ENCODE measurements around the gene ZNF710. TPM values are rescaled to one million over a fixed set of nuclear protein-coding genes. Genes with fewer than 3 reads are reported as not detected.

The ZNF710 gene
- total RNA-seq, 1 experiment from 2014 or later: 6.3 TPM

DNA sequence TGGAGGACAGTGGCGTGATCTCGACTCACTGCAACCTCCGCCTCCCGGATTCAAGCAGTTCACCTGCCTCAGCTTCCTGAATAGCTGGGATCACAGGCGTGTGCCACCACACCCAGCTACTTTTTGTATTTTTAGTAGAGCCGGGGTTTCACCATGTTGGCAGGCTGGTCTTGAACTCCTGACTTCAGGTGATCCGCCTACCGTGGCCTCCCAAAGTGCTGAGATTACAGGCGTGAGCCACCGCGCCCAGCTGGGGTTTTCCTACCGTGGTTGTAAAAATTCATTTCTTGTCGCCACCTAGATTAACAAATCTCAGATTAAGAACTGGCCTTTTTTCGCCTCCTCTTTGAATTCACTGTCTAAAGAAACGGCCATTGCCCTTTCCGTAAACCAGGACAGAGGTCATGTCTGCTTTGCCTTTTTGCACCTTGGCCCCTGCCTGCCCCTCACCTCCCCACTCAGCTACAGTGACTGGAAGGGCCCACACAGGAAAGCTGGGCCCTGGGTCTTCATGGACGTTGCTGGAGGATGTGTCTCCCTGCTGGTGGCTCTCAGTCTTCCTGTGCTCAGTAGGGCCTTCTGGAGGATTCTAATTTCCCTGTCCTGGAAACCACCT is 17.2 kb downstream of the ZNF710 start:
- Histone ChIP-seq H3K27ac (no peak overlapping the region), H3K36me3 (no peaks in the 10 kb centered on the region)

GRCh38 chr15:90019611-90020010 is 18.5 kb downstream of the ZNF710 start:
- Histone ChIP-seq H3K36me3 (no peaks in the 10 kb centered on the region), H3K27ac (no peak overlapping the region), H3K4me1 (no peaks in the 10 kb centered on the region), H3K27me3 (no peaks in the 10 kb centered on the region), H3K4me3 (no peak overlapping the region), H3K9me3 (replicated peaks) (no peaks in the 10 kb centered on the region)
- DNase-seq: no peak

More for the DNA sequence above, 17.2 kb downstream of the ZNF710 start:
- H3K27me3 ChIP-seq: no peaks in the 10 kb centered on the region
- H3K9me3 ChIP-seq (replicated peaks): no peaks in the 10 kb centered on the region
- H3K4me1 ChIP-seq: no peaks in the 10 kb centered on the region
- no peak for DNase-seq
- H3K4me3 ChIP-seq: no peak overlapping the region

DNA sequence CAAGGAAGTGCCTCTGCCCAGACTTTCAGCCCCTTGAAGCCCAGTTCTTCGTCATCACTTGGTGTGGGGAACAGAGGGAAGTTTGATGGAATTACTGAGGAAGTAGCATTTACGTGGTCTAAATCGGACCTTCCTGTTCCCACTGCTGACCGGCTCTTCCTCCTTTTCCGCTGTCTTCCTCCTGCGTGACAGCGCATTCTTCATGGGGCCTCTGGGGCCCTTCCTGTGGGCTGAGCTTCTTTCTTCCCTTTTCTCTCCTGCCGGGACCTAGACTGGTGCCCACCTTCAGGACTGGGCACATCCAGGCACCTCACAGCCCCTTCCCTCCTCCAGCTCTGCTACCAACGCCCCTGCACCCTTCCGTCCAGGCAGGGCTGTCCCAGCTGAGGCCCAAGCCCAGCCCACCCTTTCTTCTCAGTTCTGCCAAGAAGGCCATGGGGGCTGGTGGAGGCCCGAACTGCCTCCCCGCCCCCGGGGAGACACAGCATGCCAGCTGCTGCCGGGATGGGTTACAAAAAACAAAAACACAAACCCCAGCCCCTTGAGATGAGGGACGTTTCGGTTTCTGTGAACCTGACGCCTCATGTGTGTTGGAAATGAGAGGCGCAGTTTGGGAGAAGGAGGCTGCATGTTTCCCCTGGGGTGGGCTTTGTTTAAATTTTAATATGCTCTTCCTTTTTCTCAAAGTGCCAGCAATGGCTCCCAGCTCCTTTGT is 19.1 kb downstream of the ZNF710 start:
- H3K4me3 ChIP-seq: no peak overlapping the region
- H3K9me3 ChIP-seq (replicated peaks): no peaks in the 10 kb centered on the region
- DNase-seq: no peak
- no peaks in the 10 kb centered on the region for H3K4me1 ChIP-seq
- no peak overlapping the region for H3K27ac ChIP-seq
- no peaks in the 10 kb centered on the region for H3K36me3 ChIP-seq
- H3K27me3 ChIP-seq: no peaks in the 10 kb centered on the region

DNA sequence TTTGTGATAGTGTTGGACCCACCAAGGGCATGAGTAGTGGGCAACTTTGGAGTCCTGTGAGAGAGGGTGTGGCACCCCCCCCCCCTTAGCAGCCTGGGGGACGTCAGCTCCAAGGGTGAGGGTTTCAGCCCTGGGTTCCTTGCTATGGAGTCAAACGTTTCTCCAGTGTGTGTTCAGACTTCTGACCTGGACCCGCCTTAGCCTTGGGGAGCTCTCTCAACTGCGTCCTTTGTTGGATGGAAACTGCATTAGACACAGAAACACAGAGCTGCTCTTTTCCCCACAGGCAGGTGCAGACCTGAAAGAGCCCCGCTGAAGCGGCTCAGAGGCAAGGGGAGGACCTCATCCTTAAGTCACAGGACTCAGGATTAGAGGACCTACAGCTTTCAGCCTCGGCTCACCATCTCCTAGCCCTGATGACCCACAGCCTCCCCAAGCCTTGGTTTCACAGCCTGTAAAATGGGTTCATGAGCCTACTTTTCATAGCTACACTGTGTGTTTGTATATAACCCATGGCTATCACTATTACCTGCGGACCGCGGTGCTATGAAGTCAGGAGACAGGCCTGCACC is 19.9 kb downstream of the ZNF710 start:
- H3K27me3 ChIP-seq: no peaks in the 10 kb centered on the region
- H3K27ac ChIP-seq: no peak overlapping the region
- H3K9me3 ChIP-seq (replicated peaks): no peaks in the 10 kb centered on the region
- H3K4me1 ChIP-seq: no peaks in the 10 kb centered on the region
- no peak for DNase-seq
- H3K4me3 ChIP-seq: no peak overlapping the region
- H3K36me3 ChIP-seq: no peaks in the 10 kb centered on the region

DNA sequence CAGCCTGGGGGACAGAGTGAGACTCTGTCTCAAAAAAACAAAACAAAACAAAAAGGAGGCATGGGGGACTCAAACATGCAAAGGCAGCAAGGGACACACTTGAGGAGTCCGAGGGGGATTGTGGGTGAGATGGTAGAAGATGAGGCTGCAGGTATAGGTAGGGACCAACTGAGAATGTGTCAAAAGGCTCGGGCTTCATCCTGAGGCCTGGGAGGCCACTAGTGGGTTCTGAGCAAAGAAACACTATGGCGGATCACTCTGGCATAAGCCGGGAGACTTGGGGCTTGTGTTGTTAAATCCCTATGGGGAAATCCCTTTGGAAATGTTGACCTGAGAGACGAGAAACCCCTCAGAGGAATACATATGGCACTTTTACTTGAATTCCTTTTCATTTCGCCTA is 21.2 kb downstream of the ZNF710 start:
- DNase-seq: no peak
- no peaks in the 10 kb centered on the region for H3K36me3 ChIP-seq
- H3K27me3 ChIP-seq: no peaks in the 10 kb centered on the region
- H3K27ac ChIP-seq: no peak overlapping the region
- no peaks in the 10 kb centered on the region for H3K4me1 ChIP-seq
- H3K4me3 ChIP-seq: no peak overlapping the region
- H3K9me3 ChIP-seq (replicated peaks): no peaks in the 10 kb centered on the region

GRCh38 chr15:90022905-90023700 is 22.0 kb downstream of the ZNF710 start:
- no peak overlapping the region for H3K27ac ChIP-seq

GRCh38 chr15:90024406-90024805 is 23.3 kb downstream of the ZNF710 start:
- no peak overlapping the region for H3K4me3 ChIP-seq
- H3K27ac ChIP-seq: no peak overlapping the region
- H3K9me3 ChIP-seq (replicated peaks): no peaks in the 10 kb centered on the region
- H3K36me3 ChIP-seq: no peaks in the 10 kb centered on the region
- no peaks in the 10 kb centered on the region for H3K27me3 ChIP-seq
- no peak for DNase-seq
- no peaks in the 10 kb centered on the region for H3K4me1 ChIP-seq

More at GRCh38 chr15:90022905-90023700, 22.0 kb downstream of the ZNF710 start:
- no peak overlapping the region for H3K4me3 ChIP-seq
- H3K4me1 ChIP-seq: no peaks in the 10 kb centered on the region
- DNase-seq: no peak
- H3K9me3 ChIP-seq (replicated peaks): no peaks in the 10 kb centered on the region
- H3K36me3 ChIP-seq: no peaks in the 10 kb centered on the region
- H3K27me3 ChIP-seq: no peaks in the 10 kb centered on the region

DNA sequence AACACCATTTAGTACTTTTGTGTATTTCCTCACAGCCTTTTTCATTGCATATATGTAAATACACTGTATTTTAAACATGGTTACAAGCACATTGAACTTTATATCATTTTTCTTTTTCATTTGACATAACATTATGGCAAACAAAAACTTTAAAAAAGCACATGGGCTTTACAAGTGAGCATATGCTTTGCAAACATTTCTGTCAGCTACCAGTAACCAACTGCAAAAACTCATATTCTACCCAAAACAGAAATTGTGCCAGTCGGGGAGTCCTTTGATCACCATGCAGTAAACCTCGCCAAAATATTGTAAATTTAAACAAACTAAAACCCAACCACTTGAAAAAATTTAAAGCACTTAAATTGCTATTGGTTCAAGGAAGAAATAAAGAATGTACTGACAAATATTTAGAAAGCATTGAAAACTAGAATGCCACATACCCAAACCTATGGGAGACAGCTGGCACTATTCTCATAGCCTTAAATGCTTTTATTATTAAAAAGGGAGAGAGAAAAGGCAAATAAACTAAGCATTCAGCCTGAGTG is 24.4 kb downstream of the ZNF710 start:
- DNase-seq: no peak
- H3K27me3 ChIP-seq: no peaks in the 10 kb centered on the region
- H3K4me3 ChIP-seq: no peak overlapping the region
- no peaks in the 10 kb centered on the region for H3K4me1 ChIP-seq
- H3K36me3 ChIP-seq: no peaks in the 10 kb centered on the region
- H3K27ac ChIP-seq: no peak overlapping the region
- no peaks in the 10 kb centered on the region for H3K9me3 ChIP-seq (replicated peaks)

DNA sequence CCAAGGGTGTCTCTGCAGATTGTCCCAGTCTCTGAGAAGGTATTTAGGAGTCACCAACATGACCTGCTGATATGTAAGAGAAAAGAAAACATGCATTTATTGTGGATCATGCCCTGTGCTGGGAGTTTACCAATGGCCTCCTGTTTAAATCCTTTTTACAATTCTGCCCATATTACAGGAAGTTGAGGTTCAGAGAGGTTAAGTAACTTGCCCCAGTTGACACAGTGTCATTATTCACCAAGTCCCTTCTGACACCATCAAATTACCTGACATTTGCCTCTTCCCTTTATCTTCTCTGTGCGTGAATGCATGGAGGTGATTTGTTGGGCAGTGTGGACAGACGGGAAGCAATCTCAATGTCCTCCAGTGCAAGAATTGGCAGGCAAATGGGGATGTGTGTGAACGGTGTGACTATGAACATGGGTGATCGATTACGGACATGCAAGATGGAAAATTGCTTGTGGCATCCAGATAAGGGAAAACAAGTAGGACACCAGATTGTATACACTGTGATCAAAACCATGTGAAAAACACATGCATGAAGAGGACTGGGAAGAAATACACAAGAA is 27.3 kb downstream of the ZNF710 start:
- Histone ChIP-seq H3K4me1 (no peaks in the 10 kb centered on the region), H3K36me3 (no peaks in the 10 kb centered on the region), H3K4me3 (no peak overlapping the region), H3K9me3 (replicated peaks) (no peaks in the 10 kb centered on the region), H3K27ac (no peak overlapping the region), H3K27me3 (no peaks in the 10 kb centered on the region)
- no peak for DNase-seq

DNA sequence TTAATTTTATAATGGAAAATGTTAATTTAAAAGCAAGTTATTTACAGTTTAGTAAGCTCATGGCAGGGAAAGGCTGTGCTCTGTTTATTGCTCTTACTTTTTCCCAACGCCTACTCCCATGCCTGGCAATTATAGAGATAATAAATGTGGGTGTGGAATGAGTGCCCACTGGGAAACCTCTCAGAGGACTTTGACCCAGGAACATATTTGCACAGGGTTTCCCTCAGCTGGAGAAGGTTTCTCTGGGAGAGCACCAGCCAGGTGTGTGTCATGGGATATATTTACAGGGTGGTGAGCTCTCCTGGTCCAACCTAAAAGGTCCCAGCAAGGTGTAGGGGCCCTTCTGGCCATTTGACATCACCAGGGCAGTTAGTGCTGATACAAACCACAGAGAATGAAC is 27.9 kb downstream of the ZNF710 start:
- Histone ChIP-seq H3K4me3 (no peak overlapping the region), H3K27me3 (no peaks in the 10 kb centered on the region), H3K36me3 (no peaks in the 10 kb centered on the region), H3K27ac (no peak overlapping the region), H3K4me1 (no peaks in the 10 kb centered on the region), H3K9me3 (replicated peaks) (no peaks in the 10 kb centered on the region)
- DNase-seq: no peak

GRCh38 chr15:90030376-90030775 is 29.3 kb downstream of the ZNF710 start:
- no peaks in the 10 kb centered on the region; the same call in 1 of the 2 replicates for H3K4me1 ChIP-seq
- H3K36me3 ChIP-seq: no peaks in the 10 kb centered on the region
- no peak overlapping the region for H3K4me3 ChIP-seq
- H3K27ac ChIP-seq: no peak overlapping the region
- H3K27me3 ChIP-seq: no peaks in the 10 kb centered on the region
- DNase-seq: no peak
- no peaks in the 10 kb centered on the region for H3K9me3 ChIP-seq (replicated peaks)

GRCh38 chr15:90031231-90031791 is 30.2 kb downstream of the ZNF710 start:
- H3K4me1 ChIP-seq: no peaks in the 10 kb centered on the region; the same call in 1 of the 2 replicates
- no peak overlapping the region for H3K27ac ChIP-seq
- peak in 1 of 2 experiments; percentile 14 for DNase-seq
- H3K27me3 ChIP-seq: no peaks in the 10 kb centered on the region
- no peaks in the 10 kb centered on the region for H3K9me3 ChIP-seq (replicated peaks)
- no peak overlapping the region for H3K4me3 ChIP-seq
- H3K36me3 ChIP-seq: no peaks in the 10 kb centered on the region

DNA sequence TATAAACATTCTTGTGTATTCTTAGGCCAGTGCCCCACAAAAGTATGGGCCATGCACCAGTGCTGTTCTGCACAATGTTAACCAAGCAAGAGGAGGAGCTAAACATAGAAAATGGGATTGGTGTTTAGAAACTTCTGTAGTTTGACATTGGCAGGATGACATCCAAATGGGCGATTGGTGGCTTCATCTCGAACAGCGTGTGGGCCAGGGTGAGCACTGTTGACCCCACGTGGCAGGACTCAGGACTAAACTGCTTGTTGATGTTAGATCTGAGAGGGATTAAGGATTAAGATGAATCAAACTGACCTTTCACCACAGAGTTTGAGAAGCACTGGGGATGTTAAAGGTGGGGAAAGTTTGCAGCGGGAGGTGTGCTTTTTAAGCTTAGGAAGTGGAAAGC is 31.9 kb downstream of the ZNF710 start:
- Histone ChIP-seq H3K4me3 (no peak overlapping the region), H3K27ac (no peak overlapping the region), H3K9me3 (replicated peaks) (no peaks in the 10 kb centered on the region), H3K4me1 (no peaks in the 10 kb centered on the region; the same call in 1 of the 2 replicates), H3K27me3 (no peaks in the 10 kb centered on the region), H3K36me3 (no peaks in the 10 kb centered on the region)
- DNase-seq: no peak

GRCh38 chr15:90033448-90033847 is 32.3 kb downstream of the ZNF710 start:
- no peaks in the 10 kb centered on the region for H3K27me3 ChIP-seq
- no peaks in the 10 kb centered on the region for H3K36me3 ChIP-seq
- H3K9me3 ChIP-seq (replicated peaks): no peaks in the 10 kb centered on the region
- no peak for DNase-seq
- no peaks in the 10 kb centered on the region; the same call in 1 of the 2 replicates for H3K4me1 ChIP-seq
- no peak overlapping the region for H3K4me3 ChIP-seq
- no peak overlapping the region for H3K27ac ChIP-seq

Measured in SJCRH30 (cell line).